ENCODE data around the gene KY. TPM values are rescaled to one million over a fixed set of nuclear protein-coding genes. Genes with fewer than 3 reads are reported as not detected.

KY gene
- total and polyA plus RNA-seq, 5 donors, result 0.81 to 3.6 (median 1.9) TPM

DNA sequence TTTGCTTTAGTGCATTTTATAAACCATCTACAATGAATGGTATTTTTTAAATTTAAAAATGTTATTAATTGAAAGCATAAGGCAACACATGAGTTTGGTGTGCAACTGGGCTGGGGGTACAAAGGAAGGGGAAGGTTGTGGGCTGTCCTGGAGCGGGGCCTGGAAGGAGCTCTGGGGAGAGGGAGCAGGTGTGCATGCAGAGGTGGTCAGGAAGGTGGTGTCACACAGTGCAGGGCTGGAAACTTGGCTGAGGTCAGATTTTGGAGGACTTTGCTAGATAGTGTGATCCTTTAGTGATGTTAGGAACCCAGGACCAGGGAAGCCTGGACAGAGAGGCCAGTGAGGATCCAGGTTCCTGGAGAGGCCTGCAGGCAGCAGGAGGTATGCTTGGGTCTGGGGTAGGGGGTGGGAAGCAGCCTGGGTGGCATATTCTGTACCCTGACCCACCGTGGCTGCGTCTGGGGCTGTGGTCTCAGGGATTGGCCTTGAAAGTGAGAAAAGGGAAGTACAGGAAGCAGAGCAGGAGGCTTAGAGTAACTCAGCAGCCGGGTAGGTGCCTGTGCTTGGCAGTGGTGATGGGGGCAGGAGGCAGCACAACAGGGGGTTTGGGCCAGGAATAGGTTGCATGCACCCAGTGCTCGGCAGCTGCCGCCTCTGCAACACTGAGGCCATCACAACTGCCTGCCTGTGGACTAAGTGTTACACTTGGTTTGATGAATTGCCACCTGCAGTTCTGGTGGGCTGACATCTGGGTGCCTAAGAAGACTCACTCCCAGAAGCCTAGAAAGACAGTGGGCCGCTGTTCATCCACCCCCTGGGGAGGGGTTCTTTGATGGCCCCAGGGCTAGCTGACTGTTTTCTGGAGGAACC is 33.0 kb downstream of the KY start:
- no peak overlapping the region for H3K27ac ChIP-seq (ENCODE audit: low read length)
- H3K9me3 ChIP-seq (ENCODE audit: control insufficient read depth, low read length), result no peaks in the 10 kb centered on the region
- H3K27me3 ChIP-seq (ENCODE audit: control insufficient read depth, insufficient read depth), result no peaks in the 10 kb centered on the region
- ATAC-seq (no peak), DNase-seq (no peak)
- H3K4me3 ChIP-seq (ENCODE audit: low read length), result no peak overlapping the region
- H3K4me1 ChIP-seq (ENCODE audit: control insufficient read depth, insufficient read depth, low read length), result no peaks in the 10 kb centered on the region
- intact Hi-C loops (cut with DNase I), result no loop called here
- WGBS, result 77% methylated on average over 7 of the region's 7 CpGs

GRCh38 chr3:134615743-134616142 is 35.1 kb downstream of the KY start:
- Histone ChIP-seq H3K27me3 (ENCODE audit: control insufficient read depth, insufficient read depth) (no peaks in the 10 kb centered on the region), H3K4me3 (ENCODE audit: low read length) (no peak overlapping the region), H3K27ac (ENCODE audit: low read length) (no peak overlapping the region), H3K4me1 (ENCODE audit: control insufficient read depth, insufficient read depth, low read length) (no peaks in the 10 kb centered on the region), H3K9me3 (ENCODE audit: control insufficient read depth, low read length) (no peaks in the 10 kb centered on the region)
- DNase-seq (no peak), ATAC-seq (no peak)
- 69% methylated on average over 5 of the region's 5 CpGs for WGBS
- intact Hi-C loops (cut with DNase I), result no loop called here

- WGBS, result 91% methylated on average over 4 of the region's 4 CpGs
- DNase-seq (no peak), ATAC-seq (no peak)
- intact Hi-C loops (cut with DNase I), result no loop called here
- Histone ChIP-seq H3K4me1 (ENCODE audit: control insufficient read depth, insufficient read depth, low read length) (no peaks in the 10 kb centered on the region), H3K27ac (ENCODE audit: low read length) (no peak overlapping the region), H3K27me3 (ENCODE audit: control insufficient read depth, insufficient read depth) (no peaks in the 10 kb centered on the region), H3K4me3 (ENCODE audit: low read length) (no peak overlapping the region), H3K9me3 (ENCODE audit: control insufficient read depth, low read length) (no peaks in the 10 kb centered on the region)
These were observed 35.9 kb downstream of the KY start for GRCh38 chr3:134614955-134615354.

DNA sequence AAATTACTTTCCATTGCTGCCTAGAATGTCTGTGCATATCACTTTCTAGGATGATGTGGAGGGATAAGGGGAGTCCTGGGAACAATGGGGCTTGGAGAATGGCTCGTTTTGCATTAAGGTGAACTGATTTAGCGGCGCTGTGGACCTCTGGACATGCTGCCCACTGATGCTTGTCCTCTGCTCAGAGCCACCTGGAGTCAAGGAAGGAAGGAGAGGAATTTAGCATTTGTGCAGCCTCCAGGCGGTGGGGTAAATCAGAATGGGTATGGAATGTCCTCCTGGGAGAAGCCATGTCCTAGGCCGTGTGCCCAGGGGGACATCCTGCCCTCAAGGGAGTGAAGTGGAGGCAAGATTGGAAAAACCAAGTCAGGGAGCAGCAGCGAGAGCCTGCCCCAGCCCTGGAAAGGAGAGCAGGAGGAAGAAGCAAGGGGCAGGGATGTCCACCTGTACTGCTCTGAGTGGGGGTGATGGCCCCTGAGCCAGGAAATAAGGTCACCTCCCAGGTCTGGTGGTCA is 37.8 kb downstream of the KY start:
- DNase-seq (no peak), ATAC-seq (no peak)
- no peaks in the 10 kb centered on the region for H3K4me1 ChIP-seq (ENCODE audit: control insufficient read depth, insufficient read depth, low read length)
- no peak overlapping the region for H3K4me3 ChIP-seq (ENCODE audit: low read length)
- no peaks in the 10 kb centered on the region for H3K27me3 ChIP-seq (ENCODE audit: control insufficient read depth, insufficient read depth)
- H3K9me3 ChIP-seq (ENCODE audit: control insufficient read depth, low read length), result no peaks in the 10 kb centered on the region
- intact Hi-C loops (cut with DNase I), result no loop called here
- H3K27ac ChIP-seq (ENCODE audit: low read length), result no peak overlapping the region
- 78% methylated on average over 6 of the region's 6 CpGs for WGBS

DNA sequence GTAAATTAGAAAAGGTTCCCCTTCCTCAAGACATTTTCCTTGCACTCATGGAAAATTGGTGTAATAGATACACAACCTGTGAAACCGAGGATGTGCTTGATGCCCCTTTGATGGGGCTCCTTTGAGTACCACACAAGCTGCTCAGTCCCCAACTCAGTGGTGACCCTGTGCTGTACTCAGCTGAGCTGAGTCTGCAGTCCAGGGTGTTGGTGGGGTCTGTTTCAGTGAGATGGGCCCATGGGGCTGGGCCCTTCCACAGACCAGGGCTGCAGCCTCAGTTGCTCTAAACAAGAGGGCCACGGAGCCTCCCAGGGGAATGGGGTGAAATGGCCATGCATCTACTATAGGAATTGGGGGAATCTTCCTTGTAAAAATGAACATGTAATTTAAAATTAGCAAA is 39.3 kb downstream of the KY start:
- Histone ChIP-seq H3K27me3 (ENCODE audit: control insufficient read depth, insufficient read depth) (no peaks in the 10 kb centered on the region), H3K27ac (ENCODE audit: low read length) (no peak overlapping the region), H3K4me1 (ENCODE audit: control insufficient read depth, insufficient read depth, low read length) (no peaks in the 10 kb centered on the region), H3K4me3 (ENCODE audit: low read length) (no peak overlapping the region), H3K9me3 (ENCODE audit: control insufficient read depth, low read length) (no peaks in the 10 kb centered on the region)
- 91% methylated on average over 2 of the region's 2 CpGs for WGBS
- DNase-seq, result no peak
- ATAC-seq, result no peak
- intact Hi-C loops (cut with DNase I), result no loop called here

DNA sequence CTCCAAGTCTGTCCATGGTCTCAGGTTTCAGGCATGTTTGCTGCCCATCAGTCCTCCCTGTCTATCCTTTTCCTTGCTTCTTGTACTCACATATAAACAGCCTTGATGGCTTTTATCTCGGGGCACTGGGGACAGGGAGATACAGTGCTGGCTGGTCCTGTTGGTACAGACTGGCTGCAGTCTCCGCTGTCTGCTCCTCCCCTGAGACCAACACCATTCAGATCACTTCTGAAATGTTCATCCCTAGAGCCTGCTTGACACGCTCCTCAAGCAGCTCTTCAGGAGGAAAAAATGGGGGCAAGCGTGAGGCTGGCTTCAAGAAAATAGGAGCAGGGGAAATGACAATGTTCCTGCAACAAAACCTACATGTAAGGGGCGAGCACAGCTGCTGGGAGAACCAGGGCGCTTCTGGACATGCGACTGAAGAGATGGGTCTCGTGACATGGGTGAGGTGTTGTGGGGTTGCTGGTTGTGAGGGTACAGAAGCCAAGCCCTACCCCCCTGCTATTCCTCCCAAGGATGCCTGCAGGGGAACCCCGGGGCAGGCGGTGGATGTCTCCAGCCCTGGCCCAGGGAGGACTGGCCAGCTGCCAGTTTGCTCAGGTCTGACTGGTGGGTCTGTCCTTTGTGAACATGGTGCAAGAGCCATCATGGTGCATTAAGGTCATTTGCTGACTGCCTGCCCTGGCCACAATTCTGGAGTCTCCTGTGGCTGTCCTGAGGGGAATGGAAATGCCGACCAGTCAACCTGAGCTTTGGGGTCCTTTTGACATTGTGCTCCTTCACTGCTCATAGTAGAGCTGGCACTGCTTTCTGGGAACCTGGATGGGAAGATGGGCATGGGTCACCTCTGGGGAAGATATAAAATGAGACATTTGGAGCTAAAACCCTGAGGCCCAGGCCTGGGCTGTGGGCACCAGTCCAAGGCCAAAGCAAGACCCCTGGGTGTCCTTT is 40.1 kb downstream of the KY start:
- H3K27ac ChIP-seq (ENCODE audit: low read length), result no peak overlapping the region

GRCh38 chr3:134609821-134610431 is 40.9 kb downstream of the KY start:
- 52% methylated on average over 10 of the region's 10 CpGs for WGBS
- no peaks in the 10 kb centered on the region for H3K4me1 ChIP-seq (ENCODE audit: control insufficient read depth, insufficient read depth, low read length)
- no peak for ATAC-seq
- no peak for DNase-seq
- H3K4me3 ChIP-seq (ENCODE audit: low read length), result no peak overlapping the region
- intact Hi-C loops (cut with DNase I), result loop anchor here in 3 of 4 donors (10.0 kb wide), 2 partner anchors 145 to 1285 kb away; no protein-coding TSS in a partner anchor
- no peak overlapping the region for H3K27ac ChIP-seq (ENCODE audit: low read length)
- no peaks in the 10 kb centered on the region for H3K27me3 ChIP-seq (ENCODE audit: control insufficient read depth, insufficient read depth)
- H3K9me3 ChIP-seq (ENCODE audit: control insufficient read depth, low read length), result no peaks in the 10 kb centered on the region

More for the DNA sequence above, 40.1 kb downstream of the KY start:
- no peak overlapping the region for H3K4me3 ChIP-seq (ENCODE audit: low read length)
- ATAC-seq (no peak), DNase-seq (no peak)
- intact Hi-C loops (cut with DNase I), result no loop called here
- no peaks in the 10 kb centered on the region for H3K4me1 ChIP-seq (ENCODE audit: control insufficient read depth, insufficient read depth, low read length)
- WGBS, result 68% methylated on average over 11 of the region's 11 CpGs
- no peaks in the 10 kb centered on the region for H3K9me3 ChIP-seq (ENCODE audit: control insufficient read depth, low read length)
- no peaks in the 10 kb centered on the region for H3K27me3 ChIP-seq (ENCODE audit: control insufficient read depth, insufficient read depth)

DNA sequence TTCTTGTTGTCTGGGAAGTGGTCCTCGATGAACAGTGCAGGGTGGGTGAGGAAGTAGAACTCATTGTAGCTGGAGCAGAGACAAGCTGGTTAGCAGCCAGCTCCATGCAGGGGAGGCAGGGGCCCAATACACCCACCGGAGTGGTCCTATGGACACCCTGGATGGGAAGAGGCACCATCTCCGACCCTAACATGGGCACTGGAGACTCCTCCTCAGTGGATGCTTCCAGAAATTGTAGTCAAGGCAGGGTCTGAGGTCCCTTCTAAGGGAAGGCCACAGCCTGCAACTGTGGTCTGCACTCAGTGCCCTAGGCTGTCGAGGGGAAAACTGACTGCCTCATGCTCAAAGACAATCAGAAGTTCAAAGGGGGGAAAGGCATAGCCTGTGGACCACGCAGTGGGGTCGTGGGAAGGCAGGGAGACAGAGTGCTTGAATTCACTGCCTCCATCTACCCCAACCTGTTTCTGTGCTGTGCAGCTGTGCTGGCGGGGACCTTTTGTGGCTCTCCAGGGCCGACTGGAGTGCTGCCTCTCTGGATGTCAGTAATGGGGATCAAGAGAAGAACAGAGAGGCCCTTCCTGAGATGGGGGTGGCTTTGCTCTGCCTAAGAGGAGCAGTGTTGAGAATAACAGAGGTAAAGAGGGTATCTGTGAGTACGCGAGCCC is 41.9 kb downstream of the KY start:
- no peak for ATAC-seq
- Histone ChIP-seq H3K9me3 (ENCODE audit: control insufficient read depth, low read length) (no peaks in the 10 kb centered on the region), H3K4me3 (ENCODE audit: low read length) (no peak overlapping the region), H3K27me3 (ENCODE audit: control insufficient read depth, insufficient read depth) (no peaks in the 10 kb centered on the region), H3K27ac (ENCODE audit: low read length) (no peak overlapping the region), H3K4me1 (ENCODE audit: control insufficient read depth, insufficient read depth, low read length) (no peaks in the 10 kb centered on the region)
- DNase-seq, result no peak
- WGBS, result 82% methylated on average over 10 of the region's 10 CpGs
- intact Hi-C loops (cut with DNase I), result loop anchor here in 3 of 4 donors (10.0 kb wide), 2 partner anchors 146 to 1286 kb away; no protein-coding TSS in a partner anchor

DNA sequence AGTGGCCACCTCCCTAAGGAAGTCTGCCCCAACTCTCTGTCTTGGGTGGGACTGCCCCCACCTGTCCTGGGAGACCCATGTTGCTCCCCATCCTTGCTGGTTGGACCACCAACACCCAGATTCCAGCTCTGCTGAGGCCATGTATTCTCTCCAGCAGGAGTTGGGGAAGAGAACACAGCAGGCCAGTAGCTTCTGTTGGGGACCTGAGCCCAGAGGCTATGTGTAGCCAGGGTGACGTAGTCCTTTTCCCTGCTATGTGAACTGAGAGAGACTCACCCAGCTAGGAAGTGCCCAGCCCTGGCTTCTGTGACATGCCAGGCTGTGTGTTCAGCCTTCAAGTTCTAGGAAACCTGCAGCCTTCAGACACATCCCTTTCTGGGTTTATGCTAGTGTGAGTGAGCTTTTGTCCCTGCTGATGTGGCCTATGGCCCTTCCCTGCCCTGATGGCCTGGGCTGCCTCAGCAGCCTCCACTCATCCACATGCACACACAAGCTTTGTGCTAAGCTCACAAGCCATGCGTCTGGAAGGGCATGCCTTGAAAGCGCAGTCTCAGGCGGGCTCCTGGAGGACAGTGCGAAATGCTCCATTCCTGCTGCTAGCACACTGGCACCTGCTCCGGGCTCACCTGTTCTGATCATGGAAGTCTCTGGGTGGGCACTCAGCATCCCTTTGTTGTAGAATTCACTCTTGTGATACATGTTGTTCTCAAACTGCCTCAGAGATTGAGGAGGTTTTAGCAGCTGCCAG is 42.6 kb downstream of the KY start:
- no peak overlapping the region for H3K4me3 ChIP-seq (ENCODE audit: low read length)
- ATAC-seq, result no peak
- no peaks in the 10 kb centered on the region for H3K27me3 ChIP-seq (ENCODE audit: control insufficient read depth, insufficient read depth)
- H3K27ac ChIP-seq (ENCODE audit: low read length), result no peak overlapping the region
- H3K4me1 ChIP-seq (ENCODE audit: control insufficient read depth, insufficient read depth, low read length), result no peaks in the 10 kb centered on the region
- DNase-seq, result no peak
- intact Hi-C loops (cut with DNase I), result loop anchor here in 3 of 4 donors (10.0 kb wide), 2 partner anchors 147 to 1287 kb away; no protein-coding TSS in a partner anchor
- H3K9me3 ChIP-seq (ENCODE audit: control insufficient read depth, low read length), result no peaks in the 10 kb centered on the region
- WGBS, result 94% methylated on average over 6 of the region's 6 CpGs
